ENCODE measurements around the gene MRPS34.

DNA sequence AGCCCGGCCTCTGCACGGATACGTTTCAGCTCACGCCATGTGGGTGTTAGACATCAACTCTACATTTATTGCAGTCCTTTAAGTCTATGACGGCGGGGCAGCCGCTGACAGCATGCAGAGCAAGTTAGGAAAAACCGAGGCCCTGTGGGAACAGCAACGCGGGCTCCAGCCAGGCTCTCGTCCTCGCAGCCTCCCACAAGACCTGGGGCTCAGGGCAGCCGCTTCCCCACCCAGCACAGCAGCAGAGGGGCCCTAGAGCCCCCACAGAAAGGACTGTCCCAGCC lies 3.7 kb upstream of the MRPS34 start:
- TF ChIP-seq POLR2A (IDR thresholded peaks at IDR 0.05; ENCODE audit: low read length) (no peak), GATA1 (IDR thresholded peaks at IDR 0.05; ENCODE audit: low read depth, low read length) (no peak)

Data from erythroblast (primary cell).